CD4-positive, alpha-beta T cell treated with Interleukin-12 subunit alpha and Interleukin-12 subunit beta, for 1 hour (primary cell): Measurements from ENCODE around the gene GLMP.

Experiments
- DNase-seq: peaks from one replicate; pipeline ENCODE4 v3.0.0-alpha.2; 2020

Gene GLMP

DNA sequence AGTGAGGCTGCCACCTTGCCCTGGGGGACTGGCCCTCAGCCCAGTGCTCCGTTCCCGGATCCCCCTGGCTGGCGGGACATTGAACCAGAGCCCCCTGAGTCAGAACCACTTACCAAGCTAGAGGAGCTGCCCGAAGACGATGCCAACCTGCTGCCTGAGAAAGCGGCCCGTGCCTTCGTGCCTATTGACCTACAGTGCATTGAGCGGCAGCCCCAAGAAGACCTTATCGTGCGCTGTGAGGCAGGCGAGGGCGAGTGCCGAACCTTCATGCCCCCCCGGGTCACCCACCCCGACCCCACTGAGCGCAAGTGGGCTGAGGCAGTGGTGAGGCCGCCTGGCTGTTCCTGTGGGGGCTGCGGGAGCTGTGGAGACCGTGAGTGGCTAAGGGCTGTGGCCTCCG, 10.0 kb downstream of the GLMP start:
- no peak for DNase-seq

- no peak for DNase-seq
Observed at GRCh38 chr1:156284757-156285156, 10.7 kb downstream of the GLMP start.

- no peak for DNase-seq
Observed at GRCh38 chr1:156284112-156284511, 11.4 kb downstream of the GLMP start, which contains the start of gene TMEM79. TMEM79 (plus strand) TSS chr1:156284325; CDS start chr1:156285227, 902 bp downstream.

GRCh38 chr1:156283521-156283920, 12.0 kb downstream of the GLMP start:
- no peak for DNase-seq

GRCh38 chr1:156282479-156283222, 12.8 kb downstream of the GLMP start, which contains the start of gene SMG5:
SMG5 (minus strand) TSS chr1:156282825; CDS start chr1:156282680, 145 bp downstream.
- DNase-seq: peak; percentile 98

GRCh38 chr1:156281693-156282478, 13.6 kb downstream of the GLMP start:
- peak; percentile 9 for DNase-seq

DNA sequence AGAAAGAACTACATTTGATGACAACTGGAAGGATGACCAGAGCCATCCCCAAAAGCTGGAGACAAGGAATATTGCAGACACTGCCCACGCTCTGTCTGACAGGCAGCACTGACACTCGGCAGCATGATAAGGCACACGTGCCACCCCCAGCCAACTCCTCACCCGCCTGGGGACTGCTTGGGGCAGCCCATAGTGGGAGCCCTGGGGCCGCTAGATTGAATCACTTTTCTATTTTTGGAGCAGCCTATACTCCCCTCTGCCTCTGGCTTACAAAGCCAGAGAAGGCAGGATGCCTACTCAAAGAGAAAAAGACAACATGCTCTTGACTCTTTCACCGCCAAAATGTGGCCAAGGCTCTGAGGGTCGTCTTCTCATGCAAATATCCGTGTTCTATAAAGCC, 14.2 kb downstream of the GLMP start:
- DNase-seq: peak; percentile 27

- no peak for DNase-seq
Observed at GRCh38 chr1:156279837-156280236, 15.6 kb downstream of the GLMP start.

DNA sequence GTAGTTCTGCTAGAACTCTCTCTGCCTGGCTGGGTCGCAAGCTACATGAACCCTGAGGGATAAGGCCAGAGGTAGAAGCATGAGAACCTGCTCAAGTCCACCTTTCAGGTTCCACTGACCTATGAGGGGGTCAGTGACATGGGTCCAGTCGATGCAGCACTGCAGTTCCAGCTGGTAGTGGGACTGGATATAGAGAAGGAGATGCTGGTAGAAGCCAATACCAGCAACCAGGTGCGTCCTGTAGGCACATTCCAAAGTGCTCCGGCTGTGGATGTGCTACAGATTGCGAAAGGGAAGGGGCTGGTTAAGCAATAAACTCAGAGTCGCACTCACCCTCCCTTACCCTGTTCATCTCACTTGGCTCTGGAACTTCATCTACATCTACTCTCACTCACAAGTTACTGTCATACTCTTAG, 18.5 kb downstream of the GLMP start:
- DNase-seq: no peak

DNA sequence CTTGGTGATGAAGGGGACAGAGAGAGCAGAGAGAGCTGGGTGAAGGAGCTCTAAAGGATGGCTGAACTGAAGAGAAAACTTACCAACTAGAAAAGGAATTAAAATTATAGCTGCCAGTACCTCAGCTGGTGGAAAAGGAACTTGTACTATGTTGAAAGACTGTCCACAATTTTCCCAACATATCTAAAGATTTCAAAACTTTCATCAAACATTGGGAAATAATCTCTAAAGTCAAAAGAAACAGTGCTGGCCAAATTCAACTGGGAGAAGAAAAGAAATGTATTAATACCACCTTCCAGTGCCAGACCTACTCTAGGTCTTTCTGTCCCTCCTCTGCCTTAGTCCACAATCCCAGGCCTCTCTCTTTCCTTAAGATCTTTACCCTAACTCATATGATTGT, 18.9 kb downstream of the GLMP start:
- DNase-seq: no peak

- DNase-seq: no peak
Observed at GRCh38 chr1:156270314-156270713, 25.2 kb downstream of the GLMP start.

DNA sequence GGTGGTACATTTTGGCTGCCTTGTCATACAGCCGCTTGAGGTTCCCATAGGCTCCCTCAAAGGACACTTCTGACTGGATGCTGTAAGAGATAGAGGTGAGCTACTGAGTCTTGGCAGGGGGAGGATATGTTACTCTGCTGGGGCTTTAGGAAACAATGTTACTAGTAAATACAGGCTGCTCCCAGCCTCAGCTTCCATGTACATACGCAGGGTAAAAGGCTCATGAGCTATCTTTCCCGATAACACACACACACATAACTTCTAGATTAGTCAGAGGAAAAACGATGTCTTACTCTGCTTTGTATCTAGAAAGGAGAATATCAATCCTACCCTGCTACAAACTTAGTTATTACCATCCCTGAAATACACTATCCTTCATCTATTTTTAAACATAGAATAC, 27.1 kb downstream of the GLMP start:
- DNase-seq: no peak

DNA sequence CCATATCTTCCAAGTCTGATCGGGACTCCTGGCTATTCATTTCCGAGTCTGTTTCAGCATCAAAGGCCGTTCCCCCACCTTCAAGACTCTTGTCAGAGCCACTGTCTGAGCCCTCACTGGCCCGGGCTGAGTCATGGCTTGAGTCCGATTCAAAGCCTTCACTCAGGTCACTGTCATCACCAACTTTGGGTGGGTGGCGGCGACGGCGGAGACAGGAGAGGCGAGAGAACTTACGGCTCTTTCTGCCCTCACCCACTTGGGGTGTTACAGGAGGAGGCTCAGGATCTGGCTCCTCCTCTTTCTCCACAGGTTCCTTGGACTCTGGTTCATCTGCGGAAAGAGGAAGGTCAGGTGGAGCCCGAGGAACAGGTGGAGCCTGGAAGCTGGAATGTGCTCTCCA, 29.4 kb downstream of the GLMP start:
- no peak for DNase-seq

- no peak for DNase-seq
Observed at GRCh38 chr1:156263288-156263655, 32.2 kb downstream of the GLMP start.

DNA sequence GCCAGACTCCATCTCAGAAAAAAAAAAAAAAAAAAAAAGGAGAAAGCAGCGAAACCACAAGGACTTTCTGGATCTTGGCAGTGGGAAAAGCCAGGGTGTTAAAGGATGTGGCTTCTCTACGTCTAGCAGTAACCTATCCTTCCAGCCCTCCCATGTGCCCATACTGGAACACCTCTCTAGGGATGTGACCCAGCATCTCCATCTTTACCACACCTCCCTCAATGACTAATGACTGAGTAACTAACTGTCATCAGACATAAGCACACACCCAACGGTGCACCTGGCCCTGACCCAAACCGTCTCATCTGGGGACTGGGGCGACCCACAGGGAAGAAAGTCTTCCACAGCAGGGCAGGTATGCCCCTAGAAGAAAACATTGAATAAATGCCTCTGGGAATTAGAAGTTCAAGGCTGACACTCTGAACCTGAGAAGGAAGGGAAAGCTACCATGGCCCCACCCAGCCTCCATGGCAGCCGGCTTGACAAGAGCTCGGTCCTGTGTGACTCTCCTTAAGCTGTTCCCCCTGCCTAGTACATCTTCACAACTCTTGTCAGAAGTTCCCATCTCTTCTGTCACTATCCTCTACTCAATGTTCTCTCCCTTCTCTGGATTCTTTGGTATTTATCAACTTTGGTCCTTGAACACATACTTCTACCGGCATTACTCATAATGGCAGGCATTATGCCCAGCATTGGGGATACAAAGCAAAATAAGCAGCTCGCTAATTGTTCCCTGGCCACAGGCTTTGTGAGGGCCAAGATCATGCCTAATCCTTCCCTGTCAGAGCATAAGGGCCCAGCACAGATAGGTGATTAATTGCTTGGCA, 32.8 kb downstream of the GLMP start:
- DNase-seq: no peak

- DNase-seq: no peak
Observed at GRCh38 chr1:156260896-156261295, 34.6 kb downstream of the GLMP start.

DNA sequence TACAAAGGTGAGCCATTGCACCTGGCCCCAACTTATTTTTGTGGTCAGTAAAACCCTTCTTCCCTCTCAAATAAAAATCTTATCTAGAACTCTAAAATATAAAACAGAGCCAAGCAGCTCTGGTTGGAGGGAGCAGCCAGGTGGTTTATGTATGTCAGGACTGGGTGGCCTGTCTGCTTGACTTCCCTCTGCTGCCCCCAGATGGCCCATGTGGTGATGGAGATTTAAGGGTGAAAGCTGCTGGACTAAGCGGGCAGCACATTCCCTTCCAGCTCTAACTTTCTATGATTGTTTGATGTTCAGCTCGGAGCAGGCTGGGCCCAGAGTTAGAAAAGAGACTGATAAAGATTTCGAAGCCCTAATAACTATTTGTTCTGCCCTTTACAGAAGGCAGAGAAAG, 35.7 kb downstream of the GLMP start:
- DNase-seq: no peak

- DNase-seq: no peak
Observed at GRCh38 chr1:156258859-156259258, 36.6 kb downstream of the GLMP start.

GRCh38 chr1:156257711-156258110, 37.8 kb downstream of the GLMP start:
- no peak for DNase-seq

- no peak for DNase-seq
Observed at GRCh38 chr1:156253634-156254033, 41.8 kb downstream of the GLMP start.

- no peak for DNase-seq
Observed at GRCh38 chr1:156251527-156251926, 44.0 kb downstream of the GLMP start.

DNA sequence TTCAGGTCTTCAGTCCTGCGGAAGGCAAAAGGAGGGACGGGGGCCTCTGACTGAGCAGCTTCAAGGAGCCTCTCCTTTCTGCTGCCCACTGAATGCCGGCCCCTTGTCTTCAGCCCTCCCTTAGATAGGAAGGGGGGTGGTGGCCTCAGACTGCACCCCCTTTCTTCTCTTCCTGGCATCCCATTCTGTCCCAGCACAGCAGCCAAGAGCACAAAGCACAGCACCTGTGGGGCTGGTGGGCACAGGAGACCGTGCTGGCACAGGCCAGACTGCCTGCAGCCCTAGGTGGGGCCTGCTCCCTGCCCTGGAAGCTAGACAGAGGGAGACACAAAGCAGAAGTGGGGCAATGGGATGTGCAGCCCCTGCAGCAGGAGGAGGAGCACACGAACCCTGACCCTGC, 45.9 kb downstream of the GLMP start:
- no peak for DNase-seq

DNA sequence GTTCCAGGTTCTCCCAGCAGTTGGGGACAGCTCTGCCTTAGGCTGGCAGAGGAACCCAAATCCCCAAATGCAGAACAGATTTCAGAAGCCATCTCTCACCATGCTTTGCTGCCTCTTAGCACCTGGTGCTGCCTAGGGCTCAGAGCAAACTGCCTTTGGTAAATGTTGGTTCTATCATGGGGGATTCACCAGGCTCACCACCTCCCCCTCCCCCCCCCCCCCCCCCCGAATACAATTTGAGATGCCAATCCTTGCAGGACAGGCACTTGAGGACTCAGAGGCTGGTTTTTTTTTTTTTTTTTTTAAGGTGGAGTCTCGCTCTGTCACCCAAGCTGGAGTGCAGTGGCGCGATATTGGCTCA, 47.2 kb downstream of the GLMP start:
- no peak for DNase-seq
